Neural cell (in vitro differentiated cells): ENCODE data around the gene ADD3. TPM values are rescaled to one million over a fixed set of nuclear protein-coding genes. Genes with fewer than 3 reads are reported as not detected.

Source experiments
- H2AFZ ChIP-seq: fragments of 200-600, 300-800 bp; sonication (generic), shearing (Covaris generic); 2 replicates; pipeline ENCODE4 v1.6.0; 2014; ENCODE audit warnings: low read depth, mild to moderate bottlenecking, antibody characterized with exemption, low read length, moderate library complexity
- H3F3A ChIP-seq: fragments of 200-600 bp; shearing (Covaris generic); 2 replicates; pipeline ENCODE4 v1.6.1; 2016; ENCODE audit warnings: mild to moderate bottlenecking, moderate library complexity, mixed read lengths, antibody characterized with exemption, low read length; ENCODE audit not compliant: insufficient read depth, poor library complexity, severe bottlenecking
- H3K27ac ChIP-seq: fragments of 200-600, 300-800 bp; sonication (generic), shearing (Covaris generic); 2 replicates; pipeline ENCODE4 v1.5.1; 2014; ENCODE audit warnings: mild to moderate bottlenecking, low read length, moderate library complexity
- H3K27me3 ChIP-seq: fragments of 300-800, 200-600 bp; sonication (generic), shearing (Covaris generic); 2 replicates; pipeline ENCODE4 v1.6.0; 2014; ENCODE audit warnings: mild to moderate bottlenecking, low read depth, low read length, moderate library complexity; ENCODE audit not compliant: insufficient read depth
- H3K36me3 ChIP-seq: fragments of 300-800, 200-600 bp; sonication (generic), shearing (Covaris generic); 2 replicates; pipeline ENCODE4 v1.5.1; 2014; ENCODE audit warnings: mild to moderate bottlenecking, antibody characterized with exemption, low read length, moderate library complexity; ENCODE audit not compliant: insufficient read depth
- H3K4me2 ChIP-seq: fragments of 300-800, 200-600 bp; sonication (generic), shearing (Covaris generic); 2 replicates; pipeline ENCODE4 v1.6.0; 2014; ENCODE audit warnings: mild to moderate bottlenecking, low read length
- H3K4me3 ChIP-seq: fragments of 300-800, 200-600 bp; sonication (generic), shearing (Covaris generic); 2 replicates; pipeline ENCODE4 v1.5.1; 2014; ENCODE audit warnings: mild to moderate bottlenecking, low read length, moderate library complexity
- H3K79me2 ChIP-seq: fragments of 200-600 bp; shearing (Covaris generic); replicated peaks from 2 replicates; pipeline ENCODE4 v1.6.0; 2014; ENCODE audit warnings: mild to moderate bottlenecking, low read length, moderate library complexity; ENCODE audit not compliant: insufficient read depth
- H3K9ac ChIP-seq: fragments of 300-800, 200-600 bp; sonication (generic), shearing (Covaris generic); 2 replicates; pipeline ENCODE4 v1.6.1; 2016; ENCODE audit warnings: mild to moderate bottlenecking, low read length, mixed read lengths
- H3K9me2 ChIP-seq: fragments of 200-600 bp; shearing (Covaris generic); 2 replicates; pipeline ENCODE4 v1.6.1; 2016; ENCODE audit warnings: mild to moderate bottlenecking, low read length, mixed read lengths; ENCODE audit not compliant: insufficient read depth
- H3K9me3 ChIP-seq: fragments of 200-600, 300-800 bp; sonication (generic), shearing (Covaris generic); 2 replicates; pipeline ENCODE4 v1.6.1; 2016; ENCODE audit warnings: mild to moderate bottlenecking, mixed run types, low read length, moderate library complexity, mixed read lengths
- H4K20me1 ChIP-seq: fragments of 200-600 bp; shearing (Covaris generic); 2 replicates; pipeline ENCODE4 v1.6.1; 2016; ENCODE audit warnings: mild to moderate bottlenecking, mixed run types; ENCODE audit not compliant: insufficient read depth
- EP300 ChIP-seq: fragments of 450-650 bp; conservative IDR thresholded peaks from 2 replicates; pipeline ENCODE4 v1.6.1; 2014; ENCODE audit warnings: antibody characterized with exemption, mild to moderate bottlenecking, moderate library complexity; ENCODE audit not compliant: poor library complexity, severe bottlenecking
- EZH2 ChIP-seq: fragments of 200-600, 300-800 bp; shearing (Covaris generic), sonication (generic); IDR thresholded peaks from 2 replicates; pipeline ENCODE4 v1.6.1; 2014; ENCODE audit warnings: antibody characterized with exemption, low read length, borderline replicate concordance, mild to moderate bottlenecking; ENCODE audit not compliant: insufficient read depth, poor library complexity, severe bottlenecking
- MXI1 ChIP-seq: fragments of 450-650 bp; conservative IDR thresholded peaks from 2 replicates; pipeline ENCODE4 v1.6.1; 2014; ENCODE audit warnings: antibody characterized with exemption, mild to moderate bottlenecking; ENCODE audit not compliant: poor library complexity, severe bottlenecking
- POLR2AphosphoS5 ChIP-seq: IDR thresholded peaks from 2 replicates; pipeline ENCODE4 v1.6.1; 2012
- RAD21 ChIP-seq: fragments of 450-650 bp; conservative IDR thresholded peaks from 2 replicates; pipeline ENCODE4 v1.6.1; 2014; ENCODE audit warnings: antibody characterized with exemption, mild to moderate bottlenecking, moderate library complexity
- REST ChIP-seq: IDR thresholded peaks from 2 replicates; pipeline ENCODE4 v1.6.1; 2012; ENCODE audit warnings: borderline replicate concordance
- SMC3 ChIP-seq: fragments of 450-650 bp; conservative IDR thresholded peaks from 2 replicates; pipeline ENCODE4 v1.6.1; 2014; ENCODE audit warnings: antibody characterized with exemption, mild to moderate bottlenecking, moderate library complexity; ENCODE audit not compliant: poor library complexity
- TAF1 ChIP-seq: IDR thresholded peaks from 2 replicates; pipeline ENCODE4 v1.6.1; 2012; ENCODE audit warnings: low read depth
- polyA plus RNA-seq: library from polyadenylated mRNA; depleted of rRNA; stranded (reverse); fragments of >200 nt; gene quantifications from 2 replicates; pipeline ENCODE4 v1.2.3, GENCODE V29; 2014
- TF ChIP-seq, protein P1 (sequence below): fragments of 450-650 bp; IDR thresholded peaks from 2 replicates; pipeline ENCODE4 v1.5.1; 2014; ENCODE audit warnings: antibody characterized with exemption, mild to moderate bottlenecking, moderate library complexity; ENCODE audit not compliant: poor library complexity, severe bottlenecking

ADD3 gene
- polyA plus RNA-seq, 1 donor from 2014 or later, result 40.6 TPM

- no peak overlapping the region for H3K4me2 ChIP-seq
- TF ChIP-seq SMC3 (no peak), POLR2AphosphoS5 (no peak), EZH2 (no peak), EP300 (no peak), MXI1 (no peak), RAD21 (no peak), REST (no peak), TAF1 (no peak)
- TF ChIP-seq, protein P1, sequence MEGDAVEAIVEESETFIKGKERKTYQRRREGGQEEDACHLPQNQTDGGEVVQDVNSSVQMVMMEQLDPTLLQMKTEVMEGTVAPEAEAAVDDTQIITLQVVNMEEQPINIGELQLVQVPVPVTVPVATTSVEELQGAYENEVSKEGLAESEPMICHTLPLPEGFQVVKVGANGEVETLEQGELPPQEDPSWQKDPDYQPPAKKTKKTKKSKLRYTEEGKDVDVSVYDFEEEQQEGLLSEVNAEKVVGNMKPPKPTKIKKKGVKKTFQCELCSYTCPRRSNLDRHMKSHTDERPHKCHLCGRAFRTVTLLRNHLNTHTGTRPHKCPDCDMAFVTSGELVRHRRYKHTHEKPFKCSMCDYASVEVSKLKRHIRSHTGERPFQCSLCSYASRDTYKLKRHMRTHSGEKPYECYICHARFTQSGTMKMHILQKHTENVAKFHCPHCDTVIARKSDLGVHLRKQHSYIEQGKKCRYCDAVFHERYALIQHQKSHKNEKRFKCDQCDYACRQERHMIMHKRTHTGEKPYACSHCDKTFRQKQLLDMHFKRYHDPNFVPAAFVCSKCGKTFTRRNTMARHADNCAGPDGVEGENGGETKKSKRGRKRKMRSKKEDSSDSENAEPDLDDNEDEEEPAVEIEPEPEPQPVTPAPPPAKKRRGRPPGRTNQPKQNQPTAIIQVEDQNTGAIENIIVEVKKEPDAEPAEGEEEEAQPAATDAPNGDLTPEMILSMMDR, result no peak
Measured at GRCh38 chr10:110169586-110169985, 161.8 kb downstream of the ADD3 start.

DNA sequence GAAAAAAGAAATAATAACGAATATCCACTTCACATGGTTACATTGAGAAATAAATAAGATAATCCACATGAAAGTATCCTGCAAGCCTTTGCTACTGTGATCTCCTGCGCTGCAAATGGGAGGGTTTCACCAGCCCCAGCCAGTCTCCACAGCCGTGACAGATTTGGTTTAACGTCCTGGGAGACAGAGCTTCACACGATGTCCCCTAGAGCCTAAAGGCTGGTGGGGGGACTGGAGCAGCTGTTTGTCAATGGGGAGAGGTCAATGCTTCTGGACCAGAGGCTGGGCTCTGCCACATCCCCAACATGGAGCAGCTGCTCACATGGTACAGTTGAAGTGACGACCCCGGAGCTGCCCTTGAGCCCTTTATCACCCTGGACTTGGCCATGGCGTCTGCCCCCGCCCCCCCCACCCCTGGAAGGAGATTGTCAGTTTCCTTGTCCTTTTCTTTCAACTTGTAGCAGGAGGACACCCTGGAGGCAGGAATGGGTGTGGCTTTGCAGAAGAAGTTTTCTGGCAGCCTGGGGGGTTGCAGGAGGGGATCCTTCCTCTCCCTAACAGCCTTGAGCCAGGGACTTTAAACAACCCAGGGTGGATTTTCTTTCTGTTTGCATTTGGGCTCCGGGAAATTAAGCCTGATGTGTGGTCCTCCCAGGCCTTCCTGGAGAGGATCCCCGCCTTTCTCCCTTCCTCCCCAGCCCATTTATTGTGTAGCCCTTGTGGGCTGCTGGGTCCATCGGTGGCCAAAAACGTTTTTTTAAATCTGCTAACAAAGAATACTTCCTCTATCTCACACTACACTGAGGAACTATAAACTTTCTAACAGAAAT, 162.6 kb downstream of the ADD3 start:
- H3K79me2 ChIP-seq, result no peaks in the 10 kb centered on the region
- H3K27ac ChIP-seq, result no peak overlapping the region
- no peak for TF ChIP-seq POLR2AphosphoS5
- no peak for TF ChIP-seq SMC3
- TF ChIP-seq EP300, result no peak
- no peak for TF ChIP-seq RAD21
- TF ChIP-seq REST, result no peak
- TF ChIP-seq, protein P1, result no peak
- no peak overlapping the region for H2AFZ ChIP-seq
- no peaks in the 10 kb centered on the region for H3F3A ChIP-seq
- H3K9ac ChIP-seq, result no peak overlapping the region
- no peaks in the 10 kb centered on the region for H4K20me1 ChIP-seq
- peaks cover 47% of the 10 kb centered on the region for H3K27me3 ChIP-seq
- H3K4me3 ChIP-seq, result no peak overlapping the region
- H3K9me3 ChIP-seq, result no peaks in the 10 kb centered on the region
- H3K4me2 ChIP-seq, result no peak overlapping the region
- no peaks in the 10 kb centered on the region for H3K9me2 ChIP-seq
- no peaks in the 10 kb centered on the region for H3K36me3 ChIP-seq

More at GRCh38 chr10:110169586-110169985, 161.8 kb downstream of the ADD3 start:
- Histone ChIP-seq H3K9me3 (no peaks in the 10 kb centered on the region), H4K20me1 (no peaks in the 10 kb centered on the region), H3K9me2 (no peaks in the 10 kb centered on the region), H3K79me2 (no peaks in the 10 kb centered on the region), H3K36me3 (no peaks in the 10 kb centered on the region), H3K27me3 (peaks cover 47% of the 10 kb centered on the region), H3K4me3 (no peak overlapping the region), H3K9ac (no peak overlapping the region), H3K27ac (no peak overlapping the region), H2AFZ (no peak overlapping the region), H3F3A (no peaks in the 10 kb centered on the region)
